PC-3 (cell line): ENCODE data around the gene DNM3. TPM values are rescaled to one million over a fixed set of nuclear protein-coding genes. Genes with fewer than 3 reads are reported as not detected.

Experiments
- ATAC-seq: fragments of 200-7000 bp; cut with Tn5 transposase; 2 replicates; pipeline ENCODE4 v1.9.1; 2020; ENCODE audit warnings: mild to moderate bottlenecking, moderate library complexity
- BruUV-seq: library from RNA; stranded (reverse); fragments of 400-500 nt; replicated peaks from 2 replicates; lab custom pipeline; 2021; lab: Mats Ljungman, UMichigan
- CTCF ChIA-PET: fragments of 300-600 bp; sonication (Branson Sonifier 250); formaldehyde crosslinking; loops from one replicate; lab custom pipeline; 2022; ENCODE audit warnings: antibody characterized with exemption; lab: Charles Lee
- POLR2A ChIA-PET: fragments of 300-600 bp; sonication (Branson Sonifier 250); formaldehyde crosslinking; loops from one replicate; lab custom pipeline; 2022; ENCODE audit warnings: antibody characterized with exemption; ENCODE audit not compliant: unreplicated experiment; lab: Charles Lee
- DNase-seq: peaks from one replicate; pipeline ENCODE4 v3.0.0-alpha.2; 2015
- H2AFZ ChIP-seq: fragments of 300-600 bp; sonication (generic); 2 replicates; pipeline ENCODE4 v1.6.0; 2016; ENCODE audit warnings: antibody characterized with exemption, low read length
- H3F3A ChIP-seq: fragments of 300-600 bp; sonication (generic); one replicate; pipeline ENCODE4 v1.6.0; 2017; ENCODE audit warnings: antibody characterized with exemption, low read length, control low read depth, mild to moderate bottlenecking; ENCODE audit not compliant: unreplicated experiment
- H3K27ac ChIP-seq: fragments of 300-600 bp; sonication (generic); 2 replicates; pipeline ENCODE4 v1.5.1; 2016; ENCODE audit warnings: mild to moderate bottlenecking, low read length
- H3K27me3 ChIP-seq: fragments of 300-600 bp; sonication (generic); 2 replicates; pipeline ENCODE4 v1.6.1; 2016; ENCODE audit warnings: low read length, mixed read lengths
- H3K36me3 ChIP-seq: fragments of 300-600 bp; sonication (generic); 2 replicates; pipeline ENCODE4 v1.6.1; 2016; ENCODE audit warnings: low read depth, mixed run types, low read length, mixed read lengths
- H3K4me1 ChIP-seq: fragments of 300-600 bp; sonication (generic); 2 replicates; pipeline ENCODE4 v1.5.1; 2016; ENCODE audit warnings: low read length; ENCODE audit not compliant: insufficient read depth
- H3K4me2 ChIP-seq: fragments of 300-600 bp; sonication (generic); 2 replicates; pipeline ENCODE4 v1.6.0; 2016; ENCODE audit warnings: low read length
- H3K4me3 ChIP-seq: fragments of 300-600 bp; sonication (generic); 2 replicates; pipeline ENCODE4 v1.5.1; 2016; ENCODE audit warnings: mild to moderate bottlenecking, low read length, mixed read lengths
- H3K79me2 ChIP-seq: fragments of 300-600 bp; sonication (generic); 2 replicates; pipeline ENCODE4 v1.6.1; 2017; ENCODE audit warnings: low read length, mixed read lengths
- H3K9ac ChIP-seq: fragments of 300-600 bp; sonication (generic); 2 replicates; pipeline ENCODE4 v1.6.0; 2016; ENCODE audit warnings: mild to moderate bottlenecking, low read length
- H3K9me2 ChIP-seq: fragments of 300-600 bp; sonication (generic); replicated peaks from 2 replicates; pipeline ENCODE4 v1.6.1; 2016; ENCODE audit warnings: mixed run types, low read length, mixed read lengths
- H3K9me3 ChIP-seq: fragments of 300-600 bp; sonication (generic); 2 replicates; pipeline ENCODE4 v1.6.1; 2016; ENCODE audit warnings: low read length, mixed read lengths
- H4K20me1 ChIP-seq: fragments of 300-600 bp; sonication (generic); 2 replicates; pipeline ENCODE4 v1.6.1; 2016; ENCODE audit warnings: low read length, mixed read lengths
- EZH2 ChIP-seq: fragments of 300-600 bp; sonication (generic); IDR thresholded peaks from one replicate; pipeline ENCODE4 v1.6.1; 2017; ENCODE audit warnings: antibody characterized with exemption, mild to moderate bottlenecking, low read length; ENCODE audit not compliant: unreplicated experiment
- EZH2phosphoT487 ChIP-seq: fragments of 300-600 bp; sonication (generic); IDR thresholded peaks from 2 replicates; pipeline ENCODE4 v1.6.1; 2018; ENCODE audit warnings: mild to moderate bottlenecking, antibody characterized with exemption, low read length, borderline replicate concordance
- intact Hi-C: fragments of 100-400 bp; cut with micrococcal nuclease; formaldehyde crosslinking; loops from 2 replicates; pipeline ENCODE4 v1.9.0; 2023
- total RNA-seq: library from RNA; depleted of rRNA; stranded (reverse); fragments of >200 nt; gene quantifications from 2 replicates; pipeline ENCODE4 v1.2.3, GENCODE V29; 2014
- TF ChIP-seq, protein P1 (sequence below): fragments of 300-600 bp; sonication (generic); conservative IDR thresholded peaks from 2 replicates; pipeline ENCODE4 v1.5.1; 2017; ENCODE audit warnings: antibody characterized with exemption, low read depth, mild to moderate bottlenecking, low read length

DNM3 gene
- total RNA-seq, 1 experiment from 2014 or later: 0.98 TPM

DNA sequence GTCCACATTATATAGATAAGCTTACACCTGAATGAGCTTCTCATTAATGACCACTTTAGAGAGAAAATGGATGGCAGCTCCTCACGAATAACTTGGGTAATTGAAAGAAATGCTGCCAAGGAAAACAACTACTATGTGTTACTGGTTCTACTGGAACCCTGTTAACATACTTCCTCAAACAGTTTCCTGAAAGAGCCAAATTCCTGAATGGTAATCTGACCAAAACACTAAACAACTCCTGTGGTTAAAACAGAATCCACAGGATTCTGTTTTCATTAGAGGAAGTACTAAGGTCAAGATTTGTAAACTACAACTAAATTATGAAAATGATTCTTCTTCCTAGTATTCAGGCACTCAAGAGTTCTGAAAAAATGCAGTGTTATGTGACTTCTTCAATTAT, 107.2 kb downstream of the DNM3 start:
- H3K4me3 ChIP-seq: no peak overlapping the region
- H3K27me3 ChIP-seq: peaks cover 71% of the 10 kb centered on the region
- no peaks in the 10 kb centered on the region for H3K9me2 ChIP-seq
- no peak overlapping the region for H2AFZ ChIP-seq
- H4K20me1 ChIP-seq: no peaks in the 10 kb centered on the region
- H3K9ac ChIP-seq: no peak overlapping the region
- no peaks in the 10 kb centered on the region for H3F3A ChIP-seq
- no peaks in the 10 kb centered on the region for H3K36me3 ChIP-seq
- CTCF ChIA-PET: no interaction called here
- no TSS peak for BruUV-seq
- DNase-seq (peak; percentile 48), ATAC-seq (no peak)
- intact Hi-C loops: no loop called here
- H3K4me1 ChIP-seq: no peaks in the 10 kb centered on the region; the same call in 1 of the 2 replicates
- no peaks in the 10 kb centered on the region for H3K9me3 ChIP-seq
- H3K27ac ChIP-seq: no peak overlapping the region
- no peaks in the 10 kb centered on the region for H3K79me2 ChIP-seq
- H3K4me2 ChIP-seq: no peak overlapping the region
- TF ChIP-seq, protein P1, sequence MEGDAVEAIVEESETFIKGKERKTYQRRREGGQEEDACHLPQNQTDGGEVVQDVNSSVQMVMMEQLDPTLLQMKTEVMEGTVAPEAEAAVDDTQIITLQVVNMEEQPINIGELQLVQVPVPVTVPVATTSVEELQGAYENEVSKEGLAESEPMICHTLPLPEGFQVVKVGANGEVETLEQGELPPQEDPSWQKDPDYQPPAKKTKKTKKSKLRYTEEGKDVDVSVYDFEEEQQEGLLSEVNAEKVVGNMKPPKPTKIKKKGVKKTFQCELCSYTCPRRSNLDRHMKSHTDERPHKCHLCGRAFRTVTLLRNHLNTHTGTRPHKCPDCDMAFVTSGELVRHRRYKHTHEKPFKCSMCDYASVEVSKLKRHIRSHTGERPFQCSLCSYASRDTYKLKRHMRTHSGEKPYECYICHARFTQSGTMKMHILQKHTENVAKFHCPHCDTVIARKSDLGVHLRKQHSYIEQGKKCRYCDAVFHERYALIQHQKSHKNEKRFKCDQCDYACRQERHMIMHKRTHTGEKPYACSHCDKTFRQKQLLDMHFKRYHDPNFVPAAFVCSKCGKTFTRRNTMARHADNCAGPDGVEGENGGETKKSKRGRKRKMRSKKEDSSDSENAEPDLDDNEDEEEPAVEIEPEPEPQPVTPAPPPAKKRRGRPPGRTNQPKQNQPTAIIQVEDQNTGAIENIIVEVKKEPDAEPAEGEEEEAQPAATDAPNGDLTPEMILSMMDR: no peak
- TF ChIP-seq EZH2 (no peak), EZH2phosphoT487 (no peak)
- POLR2A ChIA-PET: no interaction called here

DNA sequence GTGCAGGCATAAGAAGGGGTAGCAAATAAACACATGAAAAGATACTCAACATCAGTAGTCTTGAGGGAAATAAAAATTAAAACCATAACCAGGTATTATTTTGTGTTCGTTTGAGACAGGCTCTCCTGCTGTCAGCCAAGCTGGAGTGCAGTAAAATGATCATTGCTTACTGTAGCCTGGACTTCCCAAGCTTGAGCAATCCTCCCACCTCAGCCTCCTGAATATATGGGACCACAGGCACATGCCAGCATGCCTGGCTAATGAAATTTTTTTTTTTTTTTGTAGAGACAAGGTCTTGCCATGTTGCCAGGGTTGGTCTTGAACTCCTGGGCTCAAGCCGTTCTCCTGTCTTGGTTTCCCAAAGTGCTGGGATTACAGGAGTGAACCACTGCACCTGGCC, 108.0 kb downstream of the DNM3 start:
- Histone ChIP-seq H3K4me3 (no peak overlapping the region), H3K4me2 (no peak overlapping the region), H3F3A (no peaks in the 10 kb centered on the region), H3K36me3 (no peaks in the 10 kb centered on the region), H2AFZ (no peak overlapping the region), H3K9ac (no peak overlapping the region), H3K9me2 (no peaks in the 10 kb centered on the region), H3K27ac (no peak overlapping the region), H4K20me1 (no peaks in the 10 kb centered on the region), H3K27me3 (peaks cover 79% of the 10 kb centered on the region), H3K9me3 (no peaks in the 10 kb centered on the region), H3K79me2 (no peaks in the 10 kb centered on the region), H3K4me1 (no peaks in the 10 kb centered on the region; the same call in 1 of the 2 replicates)
- BruUV-seq: no TSS peak
- DNase-seq (no peak), ATAC-seq (no peak)
- TF ChIP-seq EZH2 (no peak), EZH2phosphoT487 (no peak)
- TF ChIP-seq, protein P1: no peak
- POLR2A ChIA-PET: no interaction called here
- CTCF ChIA-PET: no interaction called here
- intact Hi-C loops: no loop called here

DNA sequence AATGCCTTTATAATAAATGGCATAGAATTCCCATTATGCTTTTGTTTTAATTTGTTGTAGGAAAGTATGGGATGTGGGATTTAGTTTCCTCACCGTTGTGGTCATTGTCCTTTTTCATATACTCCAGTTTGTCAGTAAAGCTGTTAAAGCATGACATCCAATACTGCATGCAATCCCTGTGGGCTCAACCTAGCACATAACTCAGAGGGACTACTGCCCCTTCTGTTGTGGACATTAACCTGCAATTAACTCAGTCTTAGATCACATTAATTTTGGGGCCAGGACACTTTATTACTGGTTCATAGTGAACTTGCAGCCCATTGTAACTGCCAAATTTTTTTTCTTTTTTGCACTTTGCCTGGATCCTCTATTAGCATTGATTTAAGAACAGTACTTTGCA, 112.5 kb downstream of the DNM3 start:
- no peak for DNase-seq
- BruUV-seq: no TSS peak
- no peak overlapping the region for H3K4me2 ChIP-seq
- no peaks in the 10 kb centered on the region for H3K4me1 ChIP-seq
- no peak overlapping the region for H3K27ac ChIP-seq
- no peak overlapping the region for H2AFZ ChIP-seq
- CTCF ChIA-PET: no interaction called here
- no peaks in the 10 kb centered on the region for H3K9me2 ChIP-seq
- H3K9me3 ChIP-seq: no peaks in the 10 kb centered on the region
- H3K9ac ChIP-seq: no peak overlapping the region
- H3K36me3 ChIP-seq: no peaks in the 10 kb centered on the region
- peaks cover 64% of the 10 kb centered on the region for H3K27me3 ChIP-seq
- no peaks in the 10 kb centered on the region for H4K20me1 ChIP-seq
- intact Hi-C loops: no loop called here
- no peaks in the 10 kb centered on the region for H3K79me2 ChIP-seq
- POLR2A ChIA-PET: no interaction called here
- no peaks in the 10 kb centered on the region for H3F3A ChIP-seq
- TF ChIP-seq, protein P1: no peak
- TF ChIP-seq EZH2 (no peak), EZH2phosphoT487 (no peak)
- peak; percentile 49; the same call in 1 of the 2 replicates for ATAC-seq
- no peak overlapping the region for H3K4me3 ChIP-seq
